HG03460 (cell line): ENCODE measurements around the gene WDR64.
"Not testable (repeated sequence)": the region's sequence is repeated elsewhere in the genome, so short reads cannot be mapped to it uniquely, and the experiment has no call there.

Source experiments
- ATAC-seq: cut with Tn5 transposase; IDR thresholded peaks from one replicate; pipeline ENCODE4 v1.9.1; 2021; ENCODE audit not compliant: unreplicated experiment

Gene WDR64

GRCh38 chr1:241735493-241735926, 83.4 kb downstream of the WDR64 start:
- not testable (repeated sequence) for ATAC-seq

GRCh38 chr1:241736387-241736786, 84.3 kb downstream of the WDR64 start:
- ATAC-seq = no peak

- ATAC-seq = no peak
These were observed 86.4 kb downstream of the WDR64 start for GRCh38 chr1:241738284-241739078.

GRCh38 chr1:241742084-241742483, 90.0 kb downstream of the WDR64 start:
- no peak for ATAC-seq

GRCh38 chr1:241744591-241744990, 92.5 kb downstream of the WDR64 start:
- no peak for ATAC-seq

- ATAC-seq = no peak
These were observed 95.9 kb downstream of the WDR64 start for GRCh38 chr1:241747992-241748391.

GRCh38 chr1:241749041-241749944, 97.2 kb downstream of the WDR64 start:
- no peak for ATAC-seq

- ATAC-seq = no peak
These were observed 98.0 kb downstream of the WDR64 start for GRCh38 chr1:241749945-241750695.

GRCh38 chr1:241751524-241751923, 99.4 kb downstream of the WDR64 start:
- no peak for ATAC-seq

GRCh38 chr1:241762713-241763339, 110.7 kb downstream of the WDR64 start:
- no peak for ATAC-seq

GRCh38 chr1:241765390-241765789, 113.3 kb downstream of the WDR64 start:
- ATAC-seq = no peak

GRCh38 chr1:241767737-241768136, 115.7 kb downstream of the WDR64 start:
- no peak for ATAC-seq

GRCh38 chr1:241770115-241770514, 118.0 kb downstream of the WDR64 start:
- no peak for ATAC-seq

GRCh38 chr1:241771117-241771516, 119.0 kb downstream of the WDR64 start:
- no peak for ATAC-seq

GRCh38 chr1:241772932-241773500, 120.9 kb downstream of the WDR64 start:
- no peak for ATAC-seq

- ATAC-seq = no peak
These were observed 121.9 kb downstream of the WDR64 start for GRCh38 chr1:241773991-241774390.

- ATAC-seq = no peak
These were observed 122.9 kb downstream of the WDR64 start for GRCh38 chr1:241775021-241775420.

- ATAC-seq = no peak
These were observed 124.8 kb downstream of the WDR64 start for GRCh38 chr1:241776911-241777310.

- ATAC-seq = no peak
These were observed 126.0 kb downstream of the WDR64 start for GRCh38 chr1:241778117-241778516.

GRCh38 chr1:241779897-241780296, 127.8 kb downstream of the WDR64 start:
- ATAC-seq = no peak
